K562 (cell line): ENCODE results near the gene TIMP2. TPM values are rescaled to one million over a fixed set of nuclear protein-coding genes. Genes with fewer than 3 reads are reported as not detected.

Experiments used
- CEBPZ ChIP-seq: fragments of 150-350 bp; IDR thresholded peaks from 2 replicates; pipeline ENCODE4 v1.6.1; 2014; ENCODE audit warnings: low read depth, mild to moderate bottlenecking, low read length, borderline replicate concordance
- E2F4 ChIP-seq: sonication (generic); formaldehyde crosslinking; IDR thresholded peaks from 2 replicates; pipeline ENCODE4 v1.8.0; 2022; ENCODE audit warnings: mild to moderate bottlenecking, low read depth, missing genetic modification reagents
- FOS ChIP-seq: IDR thresholded peaks from 3 replicates; pipeline ENCODE4 v1.6.1; 2011; ENCODE audit not compliant: insufficient read length; ENCODE audit errors: extremely low read depth
- FOXO4 ChIP-seq: fragments of 450-650 bp; formaldehyde crosslinking; IDR thresholded peaks from 2 replicates; pipeline ENCODE4 v1.4.0; 2020; ENCODE audit warnings: mild to moderate bottlenecking, moderate library complexity
- GATA2 ChIP-seq: sonication (generic); formaldehyde crosslinking; IDR thresholded peaks from 2 replicates; pipeline ENCODE4 v1.4.0; 2020; ENCODE audit warnings: mild to moderate bottlenecking, missing genetic modification reagents
- GTF2E2 ChIP-seq: fragments of 200-800 bp; sonication (Bioruptor generic); IDR thresholded peaks from 2 replicates; pipeline ENCODE4 v1.6.1; 2016; ENCODE audit warnings: missing genetic modification characterization, missing compliant biosample characterization
- HMG20A ChIP-seq: fragments of 450-650 bp; formaldehyde crosslinking; conservative IDR thresholded peaks from 2 replicates; pipeline ENCODE4 v1.4.0; 2020; ENCODE audit warnings: mild to moderate bottlenecking, mixed read lengths
- KLF10 ChIP-seq: fragments of 250-450 bp; sonication (Bioruptor Pico); IDR thresholded peaks from 2 replicates; pipeline ENCODE4 v1.6.1; 2021; ENCODE audit warnings: matching md5 sums
- MBD1 ChIP-seq: fragments of 250-450 bp; sonication (Bioruptor Pico); IDR thresholded peaks from 2 replicates; pipeline ENCODE4 v1.8.0; 2022; ENCODE audit warnings: inconsistent platforms
- MTA3 ChIP-seq: fragments of 450-650 bp; formaldehyde crosslinking; IDR thresholded peaks from 2 replicates; pipeline ENCODE4 v1.6.1; 2017; ENCODE audit warnings: mild to moderate bottlenecking, borderline replicate concordance
- NONO ChIP-seq, 2 experiments: fragments of 200-400 bp in 1 of 2; fragments of 450-650 bp in 1 of 2; formaldehyde crosslinking in 1 of 2; IDR thresholded peaks; 2 replicates each; pipeline ENCODE4 v1.6.1; 2017; ENCODE audit warnings: low read depth in 2 of 2, mild to moderate bottlenecking in 2 of 2, moderate library complexity in 2 of 2, low read length in 1 of 2
- SMARCB1 ChIP-seq: IDR thresholded peaks from 2 replicates; pipeline ENCODE4 v1.6.1; 2011; ENCODE audit warnings: improper control_type of control experiment, low read depth; ENCODE audit not compliant: insufficient read length
- SMARCC2 ChIP-seq: fragments of 450-650 bp; IDR thresholded peaks from 2 replicates; pipeline ENCODE4 v1.6.1; 2017; ENCODE audit warnings: antibody characterized with exemption, moderate library complexity, mild to moderate bottlenecking, low read depth
- TARDBP ChIP-seq: fragments of 450-650 bp; IDR thresholded peaks from 2 replicates; pipeline ENCODE4 v1.6.1; 2016
- U2AF2 ChIP-seq: fragments of 200-400 bp; formaldehyde crosslinking; optimal IDR thresholded peaks from 2 replicates; pipeline ENCODE3; 2017; ENCODE audit warnings: low read depth, mild to moderate bottlenecking, low read length
- ZNF512 ChIP-seq: IDR thresholded peaks from 2 replicates; pipeline ENCODE4 v1.6.1; 2016; ENCODE audit warnings: missing genetic modification characterization, missing compliant biosample characterization
- ZNF785 ChIP-seq: fragments of 250-450 bp; sonication (Bioruptor Pico); IDR thresholded peaks from 2 replicates; pipeline ENCODE4 v1.4.0; 2020; ENCODE audit warnings: mild to moderate bottlenecking
- polyA plus RNA-seq, 8 experiments: library from polyadenylated mRNA; depleted of rRNA in 4 of 8; stranded (reverse) in 5 of 8; unstranded in 3 of 8; fragments of >200 nt; fragmentation: Nextera tagmentation in 2 of 8; fragmentation: Illumina TruSeq in 1 of 8; extraction: Ambion mirVana in 2 of 8; extraction: Trizol in 1 of 8; gene quantifications; 2 replicates each; pipeline versions ENCODE4 v1.2.1 to v1.2.3, GENCODE V29; 2011 to 2014; ENCODE audit warnings: inconsistent platforms in 1 of 8, missing spikeins in 1 of 8
- total RNA-seq, 7 experiments: library from RNA; depleted of rRNA in 6 of 7; stranded (reverse); fragments of >200 nt in 6 of 7; fragmentation: Illumina TruSeq in 2 of 7; extraction: Trizol in 2 of 7; gene quantifications; 2 replicates each; pipeline versions ENCODE4 v1.2.1 to v1.2.3, GENCODE V29; 2011 to 2021; ENCODE audit warnings: low replicate concordance in 1 of 7

TIMP2 gene
- total and polyA plus RNA-seq, 9 of the 15 experiments (the other 6 are each of a cell fraction or from before 2014, with no cell fraction given) = 0.55 TPM; not detected in 8

- TF ChIP-seq MTA3 (peak; percentile 98), FOXO4 (CRISPR knock-in tag) (no peak), ZNF785 (no peak), HMG20A (no peak), SMARCB1 (no peak), TARDBP (peak; percentile 98), E2F4 (CRISPR knock-in tag) (peak; percentile 62), ZNF512 (tag) (no peak), NONO (IDR thresholded peaks at IDR 0.05; ENCODE audit: low read depth in 2 of 2, low read length in 1 of 2) (peak in 1 of 2 experiments; percentile 45; a peak in 1 of 4 replicates), GTF2E2 (tag) (peak; percentile 92), GATA2 (CRISPR knock-in tag) (no peak), FOS (no peak), U2AF2 (no peak), KLF10 (CRISPR knock-in tag) (no peak), SMARCC2 (no peak), MBD1 (CRISPR knock-in tag) (no peak), CEBPZ (no peak)
Measured at GRCh38 chr17:78840780-78841611, 84.2 kb downstream of the TIMP2 start, which contains the start of gene USP36 (continued).
